GM21390 (cell line): ENCODE results near the gene WDR86.

Experiments used
- ATAC-seq: cut with Tn5 transposase; IDR thresholded peaks from one replicate; pipeline ENCODE4 v1.9.1; 2021; ENCODE audit not compliant: unreplicated experiment

The WDR86 gene

DNA sequence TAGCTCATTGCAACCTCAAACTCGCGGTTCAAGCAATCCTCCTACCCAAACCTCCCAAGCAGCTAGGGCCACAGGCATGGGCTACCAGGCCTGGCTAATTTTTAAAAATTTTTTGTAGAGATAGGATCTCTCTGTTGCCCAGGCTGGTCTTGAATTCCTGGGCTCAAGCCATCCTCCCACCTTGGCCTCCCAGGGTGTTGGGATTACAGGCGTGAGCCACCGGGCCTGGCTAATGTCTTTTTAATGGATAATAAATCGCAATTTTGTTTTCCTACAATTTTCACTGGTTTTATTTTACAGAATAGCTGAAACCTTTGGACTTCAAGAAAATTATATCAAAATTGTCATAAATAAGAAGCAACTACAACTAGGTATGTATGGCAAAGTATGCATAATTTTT, 57.3 kb downstream of the WDR86 start:
- ATAC-seq = no peak

GRCh38 chr7:151351967-151352366, 57.9 kb downstream of the WDR86 start:
- ATAC-seq = no peak

GRCh38 chr7:151351027-151351426, 58.8 kb downstream of the WDR86 start:
- ATAC-seq = no peak

GRCh38 chr7:151349507-151349853, 60.4 kb downstream of the WDR86 start:
- peak; percentile 45 for ATAC-seq

DNA sequence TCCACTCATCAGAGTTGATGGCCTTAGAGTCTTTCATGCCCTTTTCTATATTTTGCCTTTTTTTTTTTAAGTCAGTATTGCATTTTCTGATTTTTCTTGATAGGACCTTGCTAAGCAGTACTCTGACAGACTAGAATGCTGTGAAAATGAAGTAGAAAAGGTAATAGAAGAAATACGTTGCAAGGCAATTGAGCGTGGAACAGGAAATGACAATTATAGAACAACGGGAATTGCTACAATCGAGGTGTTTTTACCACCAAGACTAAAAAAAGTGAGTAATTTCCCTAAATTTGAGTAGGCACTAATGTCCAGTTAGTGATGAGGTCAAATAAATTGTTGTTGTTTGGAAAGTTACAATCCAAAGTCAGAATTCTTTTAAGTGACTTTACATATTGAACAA, 60.9 kb downstream of the WDR86 start:
- ATAC-seq = no peak

- ATAC-seq = no peak
Observed at GRCh38 chr7:151347200-151347599, 62.6 kb downstream of the WDR86 start.

DNA sequence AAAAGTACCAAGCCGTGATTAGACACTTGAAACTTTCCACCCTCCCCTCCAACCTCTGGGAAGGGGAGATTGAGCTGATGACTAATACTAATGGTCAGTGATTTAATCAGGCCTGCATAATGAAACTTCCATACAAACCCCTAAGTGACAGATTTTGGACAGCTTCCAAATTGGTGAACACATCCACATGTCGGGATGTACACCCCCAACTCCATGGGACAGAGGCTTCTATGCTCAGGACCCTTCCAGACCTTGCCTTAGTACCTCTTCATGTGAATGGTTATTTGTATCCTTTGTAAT, 63.4 kb downstream of the WDR86 start:
- no peak for ATAC-seq

DNA sequence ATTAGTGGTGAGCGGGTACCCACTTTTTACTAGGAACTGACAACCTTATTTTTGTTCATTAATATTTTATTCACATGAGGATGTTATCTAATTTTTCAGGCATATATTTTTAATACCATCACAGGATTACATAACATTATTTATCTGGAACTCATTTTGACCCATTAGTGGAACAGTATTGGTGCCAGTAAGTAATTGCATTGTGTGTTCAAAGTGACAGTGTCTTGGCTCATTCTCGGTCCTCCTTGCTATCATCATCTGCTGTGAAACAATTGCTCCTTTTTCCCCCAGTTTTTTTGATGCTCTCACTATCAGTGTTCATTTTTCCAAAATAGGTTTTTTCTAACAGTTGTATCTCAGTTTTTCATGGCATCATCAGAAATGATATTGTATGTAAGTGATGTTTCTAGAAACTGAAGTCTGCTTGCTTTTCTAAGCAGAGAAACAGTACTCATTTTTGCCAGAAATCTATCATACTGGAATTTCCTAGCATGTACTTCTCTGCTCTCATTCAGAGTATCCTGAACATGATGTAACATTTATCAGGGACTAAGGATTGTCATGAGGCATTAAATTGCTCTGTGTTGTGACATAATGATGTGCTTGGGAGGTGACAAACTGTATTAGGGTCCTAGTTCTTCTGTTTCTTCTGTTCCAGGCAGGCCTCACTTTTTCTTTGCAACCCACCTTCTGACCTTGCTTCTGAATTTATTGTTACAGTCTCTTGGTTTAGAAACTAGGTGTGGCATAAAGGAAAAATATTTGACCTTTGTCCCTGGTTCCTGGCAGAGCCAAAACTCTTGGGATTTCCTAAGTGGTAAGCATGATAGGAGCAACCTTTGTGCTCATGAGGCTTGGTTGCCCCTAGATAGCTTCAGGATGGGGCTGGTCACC, 64.0 kb downstream of the WDR86 start:
- ATAC-seq = no peak

DNA sequence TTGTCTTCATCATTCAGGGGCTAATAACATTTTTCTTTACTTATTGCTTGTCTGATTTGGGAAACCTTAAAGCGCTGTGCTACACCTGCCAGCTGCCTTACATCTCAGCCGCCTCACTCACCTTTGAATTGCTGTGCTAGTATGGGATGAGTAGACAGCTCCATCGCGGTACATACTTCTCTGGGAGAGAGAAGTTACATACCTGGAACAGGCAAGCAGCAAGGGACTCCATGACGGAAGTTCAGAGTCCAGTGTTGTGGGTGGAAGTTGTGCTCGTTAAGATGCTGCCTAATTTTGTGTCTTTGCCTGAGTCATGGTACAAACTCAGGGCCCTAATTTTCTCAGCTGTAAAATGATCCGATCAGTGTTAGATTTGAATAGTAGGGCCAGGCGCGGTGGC, 66.3 kb downstream of the WDR86 start:
- ATAC-seq = no peak

- ATAC-seq = no peak
Observed at GRCh38 chr7:151342811-151343210, 67.0 kb downstream of the WDR86 start.

GRCh38 chr7:151342102-151342646, 67.7 kb downstream of the WDR86 start:
- peak; percentile 57 for ATAC-seq

- peak; percentile 55 for ATAC-seq
Observed at GRCh38 chr7:151341357-151342101, 68.3 kb downstream of the WDR86 start, which contains the start of gene NUB1. NUB1 (plus strand) TSS chr7:151341812; CDS start chr7:151345350, 3,538 bp downstream.

DNA sequence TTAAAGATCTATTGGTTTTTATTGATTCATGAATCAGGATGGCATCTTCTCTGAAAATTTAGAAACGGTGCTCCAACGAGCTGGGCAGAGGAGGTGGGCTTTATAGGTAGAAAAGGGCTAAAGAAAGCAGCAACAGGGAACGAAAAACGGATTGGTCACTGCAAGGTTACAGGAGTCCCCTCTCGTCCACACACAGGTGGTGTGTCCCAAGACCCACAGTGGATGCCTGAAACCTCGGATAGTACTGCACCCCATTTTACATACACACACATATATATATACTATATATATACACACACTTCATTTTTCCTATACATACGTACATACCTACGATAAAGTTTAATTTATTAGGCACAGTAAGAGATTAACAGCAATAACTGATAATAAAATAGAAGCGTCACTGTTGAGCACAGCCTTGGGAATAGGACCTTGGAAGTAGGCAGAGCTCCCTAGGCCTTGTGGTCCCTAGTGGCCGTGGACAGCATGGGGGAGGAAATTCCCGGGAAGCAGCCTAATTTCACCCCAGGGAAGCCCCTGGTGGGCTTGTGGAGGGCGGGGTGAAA, 69.0 kb downstream of the WDR86 start:
- no peak for ATAC-seq

DNA sequence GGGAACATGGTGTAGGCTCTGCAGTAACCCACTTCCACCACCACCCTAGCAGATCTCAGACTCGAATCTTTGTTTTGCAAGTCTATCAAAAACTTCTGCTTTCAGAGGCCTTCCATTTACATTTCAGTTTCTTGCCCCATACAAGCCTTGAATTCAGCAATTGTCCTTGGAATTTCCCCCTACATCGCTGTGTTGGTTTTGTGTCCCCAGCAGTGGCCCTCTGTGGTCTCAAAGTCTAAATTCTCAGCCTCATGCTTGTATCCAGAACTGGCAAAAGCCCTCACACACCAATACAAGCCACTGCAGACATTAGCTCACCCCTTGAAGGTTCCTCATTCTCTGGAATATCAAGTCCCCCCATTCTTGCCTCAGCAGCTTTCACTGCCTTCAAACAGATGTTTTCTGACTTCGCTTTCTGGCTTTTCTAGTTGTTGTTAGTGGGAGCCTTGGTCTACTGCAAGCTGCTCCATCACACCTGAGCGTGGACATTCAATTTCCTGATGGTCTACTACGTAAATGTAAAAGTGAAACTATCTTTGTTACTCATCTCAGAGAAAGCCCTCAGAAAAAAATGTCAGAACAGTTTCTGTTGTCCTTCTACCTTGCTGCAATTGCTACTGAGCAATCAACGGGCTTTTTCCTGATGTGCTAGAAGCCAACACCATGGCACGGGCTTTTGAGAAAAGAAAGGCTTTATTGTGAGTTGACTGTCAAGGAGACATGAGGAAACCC, 70.0 kb downstream of the WDR86 start:
- ATAC-seq = peak; percentile 36

- ATAC-seq = no peak
Observed at GRCh38 chr7:151338809-151339208, 71.0 kb downstream of the WDR86 start.

DNA sequence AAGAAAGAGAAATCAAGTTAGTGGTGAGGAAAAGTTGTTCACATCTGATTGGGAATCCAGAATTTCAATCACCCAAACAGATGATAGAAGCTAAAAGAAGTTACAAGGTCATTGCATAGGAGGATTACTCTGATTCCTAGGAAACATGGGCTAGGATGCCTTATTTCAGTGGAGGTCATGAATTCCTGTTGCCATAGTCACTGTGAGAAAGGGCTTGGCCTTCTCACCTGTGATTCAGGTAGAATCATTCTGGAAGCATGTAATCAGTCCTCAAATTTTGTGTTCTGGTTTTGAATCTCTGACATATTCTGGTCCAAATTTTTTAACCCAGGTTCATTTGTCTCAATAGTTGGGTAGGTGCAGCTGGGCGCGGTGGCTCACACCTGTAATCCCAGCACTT, 72.5 kb downstream of the WDR86 start:
- no peak for ATAC-seq

DNA sequence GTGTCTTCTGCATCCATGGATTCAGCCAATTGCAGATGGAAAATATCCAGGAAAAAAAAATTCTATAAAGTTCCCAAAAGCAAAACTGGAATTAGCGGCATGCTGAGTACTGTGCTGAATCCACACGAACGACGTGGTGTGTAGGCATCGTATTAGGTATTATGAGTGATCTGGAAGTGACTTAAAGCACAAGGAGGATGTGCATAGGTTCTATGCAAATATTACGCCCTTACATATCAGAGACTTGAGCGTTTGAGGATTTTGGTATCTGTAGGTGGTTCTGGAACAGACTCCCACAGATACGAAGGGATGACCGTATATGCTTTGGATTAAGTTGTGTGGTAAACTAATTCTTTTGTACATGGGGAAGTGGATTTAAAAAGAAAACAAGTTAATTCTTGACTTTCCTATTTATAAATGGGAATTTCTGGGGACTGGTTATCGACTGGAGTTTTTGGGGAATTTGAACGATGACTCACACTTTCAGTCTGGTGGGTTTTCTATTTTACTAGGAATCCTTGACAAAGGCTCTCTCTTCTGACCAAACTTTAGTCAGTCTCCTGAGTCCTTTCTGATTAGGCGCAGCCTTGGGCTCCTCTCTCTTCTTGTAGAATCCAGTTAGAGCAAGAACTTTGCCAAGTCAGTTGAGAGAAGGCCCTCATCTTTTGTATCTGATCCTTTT, 73.7 kb downstream of the WDR86 start:
- ATAC-seq = no peak

DNA sequence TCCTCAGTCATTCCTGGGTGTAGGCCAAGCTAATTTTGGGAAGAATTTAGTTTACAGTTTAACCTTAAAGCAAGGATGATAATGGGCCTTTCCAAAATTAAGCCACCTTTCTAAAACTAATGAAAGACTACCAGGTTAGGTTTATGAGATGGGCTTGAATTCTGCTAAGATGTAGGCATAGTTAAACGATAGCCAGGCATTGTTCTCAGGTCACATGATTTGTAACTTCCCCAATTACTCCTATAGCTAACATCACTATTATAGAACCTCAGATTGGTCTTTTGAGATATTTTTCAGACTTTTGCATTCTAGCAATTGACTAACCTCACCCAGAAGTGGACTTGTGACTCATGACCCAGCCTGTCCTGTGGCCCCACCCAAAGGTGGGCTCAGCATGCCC, 75.2 kb downstream of the WDR86 start:
- ATAC-seq = no peak
